Endodermal cell (in vitro differentiated cells): ENCODE measurements around the gene TBL3. TPM values are rescaled to one million over a fixed set of nuclear protein-coding genes. Genes with fewer than 3 reads are reported as not detected.

Source experiments
- DNase-seq: peaks from one replicate; pipeline ENCODE4 v3.0.0-alpha.2; 2017
- H3K27ac ChIP-seq: 2 replicates; pipeline ENCODE4 v1.5.1; 2013; ENCODE audit warnings: mild to moderate bottlenecking, low read depth, low read length, moderate library complexity
- H3K27me3 ChIP-seq: 2 replicates; pipeline ENCODE4 v1.6.1; 2013; ENCODE audit warnings: mild to moderate bottlenecking, low read length, moderate library complexity; ENCODE audit not compliant: insufficient read depth, control insufficient read depth, poor library complexity, severe bottlenecking
- H3K36me3 ChIP-seq: 2 replicates; pipeline ENCODE4 v1.7.0; 2013; ENCODE audit warnings: mild to moderate bottlenecking, low read length, moderate library complexity; ENCODE audit not compliant: control insufficient read depth, insufficient read depth
- H3K4me1 ChIP-seq: one replicate; pipeline ENCODE4 v1.7.0; 2013; ENCODE audit warnings: low read length; ENCODE audit not compliant: control insufficient read depth, insufficient read depth
- H3K4me3 ChIP-seq: 2 replicates; pipeline ENCODE4 v1.5.1; 2013; ENCODE audit warnings: mild to moderate bottlenecking, low read length, moderate library complexity
- H3K9ac ChIP-seq: 2 replicates; pipeline ENCODE4 v1.6.1; 2013; ENCODE audit warnings: mild to moderate bottlenecking, low read length, moderate library complexity; ENCODE audit not compliant: poor library complexity, severe bottlenecking; ENCODE audit errors: extremely low read depth
- H3K9me3 ChIP-seq: 2 replicates; pipeline ENCODE4 v1.6.1; 2013; ENCODE audit warnings: mild to moderate bottlenecking, low read length, moderate library complexity; ENCODE audit not compliant: control insufficient read depth
- H3K27ac Mint-ChIP-seq: 2 replicates; pipeline ENCODE4 v1.8.0; 2020; ENCODE audit warnings: mixed read lengths
- H3K27me3 Mint-ChIP-seq: 2 replicates; pipeline ENCODE4 v1.8.0; 2021; ENCODE audit warnings: mild to moderate bottlenecking, mixed read lengths; ENCODE audit not compliant: insufficient read depth
- H3K36me3 Mint-ChIP-seq: 2 replicates; pipeline ENCODE4 v1.8.0; 2020; ENCODE audit warnings: low read depth, mixed read lengths
- H3K4me1 Mint-ChIP-seq: 2 replicates; pipeline ENCODE4 v1.8.0; 2020; ENCODE audit warnings: mixed read lengths
- H3K4me3 Mint-ChIP-seq: 2 replicates; pipeline ENCODE4 v1.8.0; 2020; ENCODE audit warnings: mild to moderate bottlenecking, moderate library complexity, mixed read lengths
- H3K9me3 Mint-ChIP-seq: 2 replicates; pipeline ENCODE4 v1.8.0; 2020; ENCODE audit warnings: mild to moderate bottlenecking, mixed read lengths
- CTCF ChIP-seq: fragments of 200-600 bp; sonication (generic); conservative IDR thresholded peaks from 2 replicates; pipeline ENCODE4 v1.5.0; 2021; ENCODE audit warnings: antibody characterized with exemption, mild to moderate bottlenecking
- whole genome bisulfite sequencing, 2 experiments: methylation state at CpG; one replicate each; pipeline versions ENCODE4 v1.1.5 to v1.1.7; 2013; ENCODE audit warnings: missing lambda C conversion rate in 2 of 2, mixed read lengths in 1 of 2; ENCODE audit not compliant: insufficient coverage in 1 of 2, insufficient read length in 1 of 2; 5-methylcytosine and 5-hydroxymethylcytosine counted together
- total RNA-seq, 2 donors: library from RNA; stranded (reverse); fragmentation: NEBNext Ultra II Directional in 1 of 2; extraction: Animal tissue kit (Norgen Biotek cat#: 25700) in 1 of 2; gene quantifications; 2 replicates in 1 of 2; 3 replicates in 1 of 2; pipeline ENCODE4 v1.2.1, GENCODE V29; 2021

TBL3 gene
- total RNA-seq, 2 donors from 2014 or later = 43.4 to 49.7 TPM

GRCh38 chr16:1947369-1947670, 24.5 kb upstream of the TBL3 start:
- Histone ChIP-seq H3K9me3 (no peaks in the 10 kb centered on the region), H3K36me3 (no peaks in the 10 kb centered on the region), H3K9ac (no peak overlapping the region), H3K27me3 (no peaks in the 10 kb centered on the region), H3K27ac (no peak overlapping the region), H3K4me3 (no peak overlapping the region), H3K4me1 (no peaks in the 10 kb centered on the region)
- Mint-ChIP-seq H3K27me3 (peaks cover 10% of the 10 kb centered on the region), H3K9me3 (peaks cover 2% of the 10 kb centered on the region), H3K4me1 (no peaks in the 10 kb centered on the region), H3K27ac (no peak overlapping the region), H3K4me3 (no peak overlapping the region), H3K36me3 (no peaks in the 10 kb centered on the region)
- no peak for TF ChIP-seq CTCF
- WGBS, 2 experiments = 95 to 96% methylated on average over 9 of the region's 9 CpGs
- DNase-seq = no peak

GRCh38 chr16:1949507-1949906, 22.3 kb upstream of the TBL3 start:
- Mint-ChIP-seq H3K4me3 (no peak overlapping the region), H3K36me3 (no peaks in the 10 kb centered on the region), H3K27ac (no peak overlapping the region), H3K27me3 (peaks cover 7% of the 10 kb centered on the region), H3K9me3 (peaks cover 2% of the 10 kb centered on the region), H3K4me1 (no peaks in the 10 kb centered on the region)
- Histone ChIP-seq H3K27ac (no peak overlapping the region), H3K9me3 (no peaks in the 10 kb centered on the region), H3K4me1 (no peaks in the 10 kb centered on the region), H3K36me3 (no peaks in the 10 kb centered on the region), H3K4me3 (no peak overlapping the region), H3K9ac (no peak overlapping the region), H3K27me3 (no peaks in the 10 kb centered on the region)
- 98 to 100% methylated on average over 1 to 9 of the region's 11 CpGs for WGBS, 2 experiments
- no peak for TF ChIP-seq CTCF
- no peak for DNase-seq

DNA sequence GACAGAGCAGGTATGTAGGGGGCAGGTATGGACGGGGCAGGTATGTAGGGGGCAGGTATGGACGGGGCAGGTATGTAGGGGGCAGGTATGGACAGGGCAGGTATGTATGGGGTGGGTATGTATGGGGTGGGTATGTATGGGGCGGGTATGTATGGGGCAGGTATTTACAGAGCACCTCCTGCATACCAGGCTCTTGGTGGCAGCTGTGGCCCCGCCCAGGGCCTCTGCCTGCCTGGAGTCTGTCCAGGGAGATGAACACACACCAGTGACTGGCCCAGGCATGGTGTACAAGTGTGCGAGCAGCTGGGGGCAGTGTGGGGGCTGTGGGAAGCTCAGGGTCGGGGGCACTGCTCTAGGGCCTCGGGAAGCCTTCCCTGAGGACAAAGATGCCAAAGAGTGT, 21.8 kb upstream of the TBL3 start:
- DNase-seq = no peak
- Histone ChIP-seq H3K36me3 (no peaks in the 10 kb centered on the region), H3K27ac (no peak overlapping the region), H3K27me3 (no peaks in the 10 kb centered on the region), H3K4me3 (no peak overlapping the region), H3K4me1 (no peaks in the 10 kb centered on the region), H3K9ac (no peak overlapping the region), H3K9me3 (no peaks in the 10 kb centered on the region)
- no peak for TF ChIP-seq CTCF
- Mint-ChIP-seq H3K9me3 (peaks cover 2% of the 10 kb centered on the region), H3K27me3 (peaks cover 4% of the 10 kb centered on the region), H3K27ac (no peak overlapping the region), H3K36me3 (no peaks in the 10 kb centered on the region), H3K4me3 (no peak overlapping the region), H3K4me1 (no peaks in the 10 kb centered on the region)
- WGBS, 2 experiments = 86 to 92% methylated on average over 2 to 7 of the region's 7 CpGs
